22Rv1 (cell line): Measurements from ENCODE around the gene STK39.

Source experiments
- H3K27ac ChIP-seq: fragments of 450-650 bp; 2 replicates; pipeline ENCODE4 v1.5.1; 2017
- CTCF ChIP-seq: fragments of 450-650 bp; IDR thresholded peaks from 2 replicates; pipeline ENCODE4 v1.5.1; 2017; ENCODE audit warnings: mild to moderate bottlenecking
- ZFX ChIP-seq: fragments of 450-650 bp; IDR thresholded peaks from 2 replicates; pipeline ENCODE4 v1.6.1; 2017; ENCODE audit warnings: antibody characterized with exemption, borderline replicate concordance

STK39 gene

DNA sequence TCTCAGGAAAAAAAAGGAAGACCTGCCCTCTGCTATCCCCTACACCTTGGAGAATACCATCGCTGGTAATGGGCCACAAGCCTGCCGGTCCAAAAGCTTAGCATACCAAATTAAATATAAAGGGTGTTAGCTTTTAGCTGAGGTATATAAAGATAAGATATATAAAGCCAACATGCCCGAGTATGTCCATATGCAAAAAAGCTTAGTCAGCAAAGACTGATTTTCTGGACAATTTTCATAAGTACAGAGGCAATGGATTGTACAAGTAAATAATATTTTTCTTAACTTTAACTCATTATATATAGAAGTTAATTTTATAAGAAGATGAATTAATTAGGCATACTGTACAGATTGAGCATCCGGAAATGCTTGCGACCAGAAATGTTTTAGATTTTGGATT lies 106.5 kb downstream of the STK39 start:
- H3K27ac ChIP-seq = no peak overlapping the region
- no peak for TF ChIP-seq ZFX
- TF ChIP-seq CTCF = no peak

DNA sequence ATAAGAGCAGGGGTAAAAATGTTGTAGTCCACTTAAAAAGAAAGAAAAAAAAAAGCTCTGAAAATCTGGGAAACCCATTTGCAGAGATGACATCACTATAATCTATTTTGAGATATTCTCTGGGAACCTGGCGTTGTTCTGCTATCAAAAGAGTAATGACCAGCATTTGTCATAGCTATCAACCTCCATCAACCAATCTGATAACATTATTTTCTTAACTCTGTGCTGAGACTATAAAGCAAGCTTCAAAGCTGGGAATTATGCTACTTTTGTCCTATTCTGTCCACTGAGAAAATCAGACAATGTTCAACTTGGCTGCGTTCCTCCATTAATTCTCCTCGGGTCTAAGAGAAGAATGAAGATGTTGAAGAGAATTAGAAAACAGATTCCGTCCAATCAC lies 107.5 kb downstream of the STK39 start:
- TF ChIP-seq ZFX = no peak
- no peak for TF ChIP-seq CTCF
- no peak overlapping the region for H3K27ac ChIP-seq

DNA sequence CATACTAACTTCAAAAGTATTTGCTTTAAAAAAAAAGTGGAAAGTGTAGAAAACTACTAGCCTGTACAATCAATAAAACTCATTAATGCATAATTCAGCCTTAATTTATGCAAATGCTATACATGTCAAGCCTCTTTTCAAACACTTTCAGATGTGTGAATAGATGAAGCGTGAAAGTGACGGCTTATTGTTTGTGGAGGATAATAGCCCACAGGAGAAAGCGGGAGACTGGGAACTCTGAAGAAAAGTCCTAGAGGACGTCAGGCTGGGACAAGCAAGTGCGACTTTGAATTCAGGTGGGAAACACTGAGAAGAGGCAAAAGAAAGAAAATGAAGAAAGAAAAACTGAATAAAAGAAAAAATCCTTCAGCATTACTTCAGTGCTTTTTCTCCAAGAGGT lies 108.5 kb downstream of the STK39 start:
- TF ChIP-seq CTCF = no peak
- no peak for TF ChIP-seq ZFX
- no peak overlapping the region for H3K27ac ChIP-seq

GRCh38 chr2:168138374-168138773 lies 109.0 kb downstream of the STK39 start:
- TF ChIP-seq ZFX = no peak
- no peak for TF ChIP-seq CTCF
- H3K27ac ChIP-seq = no peak overlapping the region

- TF ChIP-seq CTCF (no peak), ZFX (no peak)
- H3K27ac ChIP-seq = no peak overlapping the region
Observed at GRCh38 chr2:168137510-168138180, 109.8 kb downstream of the STK39 start.

GRCh38 chr2:168136392-168136977 lies 110.9 kb downstream of the STK39 start:
- peak; percentile 39 for TF ChIP-seq CTCF
- no peak for TF ChIP-seq ZFX
- H3K27ac ChIP-seq = no peak overlapping the region

DNA sequence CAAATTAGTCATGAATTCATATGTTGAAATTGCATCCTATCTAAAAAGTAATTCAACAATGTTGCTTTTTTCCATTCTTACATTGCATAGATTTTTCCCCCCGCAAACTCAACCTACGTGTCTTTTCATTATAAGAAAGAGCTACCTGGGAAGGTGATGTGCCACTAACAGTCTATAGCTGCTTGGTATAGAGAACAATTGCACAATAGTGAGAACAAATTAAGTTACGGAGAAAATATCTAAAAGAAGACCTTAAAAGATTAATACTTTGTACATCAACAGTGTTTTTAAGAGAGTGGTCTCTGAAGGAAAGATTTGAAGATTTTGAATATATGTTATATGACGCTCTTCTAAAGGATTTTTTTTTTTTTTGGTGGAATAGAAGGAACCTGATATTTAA lies 111.8 kb downstream of the STK39 start:
- no peak overlapping the region for H3K27ac ChIP-seq
- TF ChIP-seq CTCF (no peak), ZFX (no peak)
